ENCODE results near the gene SH3RF1. TPM values are rescaled to one million over a fixed set of nuclear protein-coding genes. Genes with fewer than 3 reads are reported as not detected.

Gene SH3RF1
- total RNA-seq, 1 donor from 2014 or later = 15.6 TPM

GRCh38 chr4:169098532-169098931 is 172.2 kb downstream of the SH3RF1 start:
- intact Hi-C loops (cut with DNase I) = no loop called here
- DNase-seq (ENCODE audit: low spot score) = no peak

- no peak for DNase-seq (ENCODE audit: low spot score)
- intact Hi-C loops (cut with DNase I) = no loop called here
Measured at GRCh38 chr4:169098054-169098497, 172.7 kb downstream of the SH3RF1 start.

- DNase-seq (ENCODE audit: low spot score) = no peak
- intact Hi-C loops (cut with DNase I) = no loop called here
Measured at GRCh38 chr4:169096221-169096620, 174.5 kb downstream of the SH3RF1 start.

GRCh38 chr4:169094656-169095231 is 176.0 kb downstream of the SH3RF1 start:
- intact Hi-C loops (cut with DNase I) = no loop called here
- no peak for DNase-seq (ENCODE audit: low spot score)

- intact Hi-C loops (cut with DNase I) = no loop called here
- no peak for DNase-seq (ENCODE audit: low spot score)
Measured at GRCh38 chr4:169092889-169093522, 177.8 kb downstream of the SH3RF1 start.

- intact Hi-C loops (cut with DNase I) = no loop called here
- DNase-seq (ENCODE audit: low spot score) = no peak
Measured at GRCh38 chr4:169090484-169091215, 180.1 kb downstream of the SH3RF1 start.

- DNase-seq (ENCODE audit: low spot score) = no peak
- intact Hi-C loops (cut with DNase I) = no loop called here
Measured at GRCh38 chr4:169089004-169089403, 181.8 kb downstream of the SH3RF1 start.

- intact Hi-C loops (cut with DNase I) = no loop called here
- no peak for DNase-seq (ENCODE audit: low spot score)
Measured at GRCh38 chr4:169084954-169085353, 185.8 kb downstream of the SH3RF1 start.

- DNase-seq (ENCODE audit: low spot score) = no peak
- intact Hi-C loops (cut with DNase I) = no loop called here
Measured at GRCh38 chr4:169080981-169081380, 189.8 kb downstream of the SH3RF1 start.

- intact Hi-C loops (cut with DNase I) = no loop called here
- DNase-seq (ENCODE audit: low spot score) = no peak
Measured at GRCh38 chr4:169079942-169080827, 190.6 kb downstream of the SH3RF1 start.

GRCh38 chr4:169074117-169074516 is 196.6 kb downstream of the SH3RF1 start:
- DNase-seq (ENCODE audit: low spot score) = no peak
- intact Hi-C loops (cut with DNase I) = no loop called here

GRCh38 chr4:169071747-169072146 is 199.0 kb downstream of the SH3RF1 start:
- DNase-seq (ENCODE audit: low spot score) = no peak
- intact Hi-C loops (cut with DNase I) = no loop called here

GRCh38 chr4:169070895-169071218 is 199.9 kb downstream of the SH3RF1 start:
- intact Hi-C loops (cut with DNase I) = no loop called here
- no peak for DNase-seq (ENCODE audit: low spot score)

- DNase-seq (ENCODE audit: low spot score) = no peak
- intact Hi-C loops (cut with DNase I) = no loop called here
Measured at GRCh38 chr4:169070071-169070894, 200.5 kb downstream of the SH3RF1 start.

- intact Hi-C loops (cut with DNase I) = no loop called here
- DNase-seq (ENCODE audit: low spot score) = no peak
Measured at GRCh38 chr4:169068423-169068822, 202.3 kb downstream of the SH3RF1 start.

GRCh38 chr4:169066934-169067333 is 203.8 kb downstream of the SH3RF1 start:
- intact Hi-C loops (cut with DNase I) = no loop called here
- DNase-seq (ENCODE audit: low spot score) = no peak

GRCh38 chr4:169064296-169064695 is 206.5 kb downstream of the SH3RF1 start:
- intact Hi-C loops (cut with DNase I) = loop anchor here (5.0 kb wide), 2 partner anchors 38 to 208 kb away; partner anchors contain the start of gene SH3RF1
- no peak for DNase-seq (ENCODE audit: low spot score)

GRCh38 chr4:169063441-169063840 is 207.3 kb downstream of the SH3RF1 start:
- intact Hi-C loops (cut with DNase I) = loop anchor here (5.0 kb wide), 2 partner anchors 39 to 209 kb away; partner anchors contain the start of gene SH3RF1
- no peak for DNase-seq (ENCODE audit: low spot score)

- no peak for DNase-seq (ENCODE audit: low spot score)
- intact Hi-C loops (cut with DNase I) = loop anchor here (5.0 kb wide), 2 partner anchors 39 to 209 kb away; partner anchors contain the start of gene SH3RF1
Measured at GRCh38 chr4:169062897-169063244, 207.9 kb downstream of the SH3RF1 start.

Data from cardiac septum (tissue), 1 donor.